KOPT-K1 (cell line): ENCODE data around the gene COBLL1.
"Not testable (repeated sequence)": the region's sequence is repeated elsewhere in the genome, so short reads cannot be mapped to it uniquely, and the experiment has no call there.

Experiments
- H3K27ac ChIP-seq: fragments of 200-600 bp; sonication (generic); 2 replicates; pipeline ENCODE4 v1.5.1; 2016; ENCODE audit warnings: antibody characterized with exemption, mild to moderate bottlenecking, low read depth, low read length; ENCODE audit not compliant: poor library complexity, severe bottlenecking
- H3K36me3 ChIP-seq: fragments of 200-600 bp; sonication (generic); 2 replicates; pipeline ENCODE4 v1.5.1; 2017; ENCODE audit warnings: antibody characterized with exemption, mild to moderate bottlenecking, low read length, moderate library complexity; ENCODE audit not compliant: insufficient read depth
- H3K9me3 ChIP-seq: fragments of 200-600 bp; sonication (generic); 2 replicates; pipeline ENCODE4 v1.5.1; 2017; ENCODE audit warnings: antibody characterized with exemption, low read length, mild to moderate bottlenecking; ENCODE audit not compliant: insufficient read depth, poor library complexity, severe bottlenecking

COBLL1 gene

DNA sequence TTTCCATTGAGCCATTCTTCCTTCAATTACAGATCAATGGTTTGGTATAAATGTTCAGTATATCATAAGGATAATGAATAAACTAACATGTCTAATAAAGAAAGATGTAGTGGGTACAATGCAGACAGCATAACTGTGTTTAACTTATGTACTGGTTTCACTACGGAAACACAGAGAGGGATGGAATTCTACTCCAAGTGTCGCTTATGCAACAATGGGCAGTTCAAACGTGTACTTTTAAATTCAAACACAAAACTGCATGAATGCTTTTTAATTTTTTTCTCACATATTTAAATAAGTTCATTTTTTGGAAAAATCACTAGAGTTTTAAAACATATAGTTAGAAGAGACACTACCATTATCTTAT, 74.7 kb downstream of the COBLL1 start:
- H3K36me3 ChIP-seq = no peaks in the 10 kb centered on the region
- no peaks in the 10 kb centered on the region for H3K9me3 ChIP-seq
- H3K27ac ChIP-seq = no peak overlapping the region

DNA sequence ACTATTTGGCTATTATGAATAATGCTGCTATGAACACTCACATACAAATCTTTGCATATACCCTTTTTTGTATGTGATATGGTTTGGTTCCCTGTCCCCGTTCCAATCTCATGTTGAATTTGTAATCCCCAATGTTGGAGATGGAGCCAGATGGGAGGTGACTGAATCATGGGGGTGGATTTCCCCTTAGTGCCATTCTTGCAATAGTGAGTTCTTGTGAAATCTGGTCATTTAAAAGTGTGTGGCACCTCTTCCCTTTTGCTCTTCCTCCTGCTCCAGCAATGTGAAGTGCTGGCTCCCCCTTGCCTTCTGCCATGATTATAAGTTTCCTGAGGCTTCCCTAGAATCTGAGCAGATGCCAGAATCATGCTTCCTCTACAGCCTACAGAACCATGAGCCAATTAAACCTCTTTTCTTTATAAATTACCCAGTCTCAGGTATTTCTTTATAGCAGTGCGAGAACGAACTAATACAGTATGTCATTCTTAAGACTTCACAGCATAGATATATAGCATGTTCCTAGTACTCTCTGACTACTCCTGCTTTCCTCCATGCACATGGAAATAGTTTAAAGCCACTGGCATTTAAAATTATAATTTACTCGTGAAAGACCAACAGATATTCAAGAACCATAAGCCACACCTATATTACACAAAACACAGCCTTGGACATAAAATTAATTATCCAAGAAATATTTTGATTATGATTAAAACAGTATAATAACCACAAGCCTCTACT, 75.2 kb downstream of the COBLL1 start:
- Histone ChIP-seq H3K9me3 (no peaks in the 10 kb centered on the region), H3K27ac (no peak overlapping the region)

DNA sequence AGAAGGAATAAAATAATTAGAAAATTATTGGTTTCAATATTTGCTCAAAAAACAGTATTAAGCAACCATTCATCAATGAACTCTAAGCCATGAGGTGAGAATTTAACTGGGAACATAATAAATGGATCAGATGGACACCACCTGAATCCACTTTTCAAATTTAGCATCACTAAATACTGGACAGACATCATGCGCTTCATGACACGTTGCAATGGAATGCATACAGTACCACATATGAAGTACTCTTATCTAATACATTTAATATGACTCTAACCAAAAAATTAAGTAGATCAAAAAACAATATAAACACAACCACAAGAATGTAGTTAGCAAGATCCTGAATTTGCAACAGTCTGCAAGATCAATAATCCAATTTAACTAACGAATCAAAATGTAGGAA, 76.6 kb downstream of the COBLL1 start:
- H3K27ac ChIP-seq = no peak overlapping the region
- H3K9me3 ChIP-seq = no peaks in the 10 kb centered on the region
- no peaks in the 10 kb centered on the region for H3K36me3 ChIP-seq

More for the DNA sequence above, 75.2 kb downstream of the COBLL1 start:
- H3K36me3 ChIP-seq = no peaks in the 10 kb centered on the region

DNA sequence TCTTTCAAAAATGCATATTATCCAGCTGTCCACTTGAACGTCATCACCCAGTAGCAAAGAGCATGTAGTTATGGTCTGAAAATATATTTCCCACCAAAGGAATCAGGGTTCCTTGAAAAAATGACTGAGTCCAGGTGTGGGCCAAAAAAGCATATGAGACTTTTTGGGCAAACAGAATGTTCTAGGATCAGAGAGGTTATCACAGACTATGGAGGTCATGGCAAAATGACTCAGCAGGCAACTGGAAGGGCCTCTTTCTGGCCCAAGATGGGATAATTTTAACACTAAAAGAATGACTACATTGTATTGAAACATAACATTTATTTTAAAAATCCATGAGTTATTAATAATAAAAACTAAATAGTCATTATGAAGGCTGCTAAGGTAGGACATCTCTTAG, 77.1 kb downstream of the COBLL1 start:
- no peak overlapping the region for H3K27ac ChIP-seq
- H3K36me3 ChIP-seq = no peaks in the 10 kb centered on the region
- H3K9me3 ChIP-seq = no peaks in the 10 kb centered on the region

DNA sequence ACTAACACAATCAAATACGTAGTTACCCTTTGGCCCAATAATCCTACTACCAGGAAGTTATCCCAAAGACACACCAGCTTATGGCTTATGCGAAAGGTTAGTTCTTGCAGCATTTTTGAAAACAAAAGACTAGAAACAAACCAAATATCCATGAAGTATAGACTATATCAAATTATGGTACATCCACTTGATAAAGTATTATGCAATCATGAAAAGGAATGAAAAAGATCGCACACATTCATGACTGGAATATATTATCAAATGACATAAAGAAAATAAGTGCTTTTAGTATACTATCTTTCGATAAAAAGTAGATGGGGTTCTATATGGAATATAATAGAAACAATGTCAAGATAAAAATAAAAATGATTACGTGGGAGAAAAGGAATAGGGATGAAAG, 78.2 kb downstream of the COBLL1 start:
- no peaks in the 10 kb centered on the region for H3K9me3 ChIP-seq
- no peak overlapping the region for H3K27ac ChIP-seq
- H3K36me3 ChIP-seq = no peaks in the 10 kb centered on the region

DNA sequence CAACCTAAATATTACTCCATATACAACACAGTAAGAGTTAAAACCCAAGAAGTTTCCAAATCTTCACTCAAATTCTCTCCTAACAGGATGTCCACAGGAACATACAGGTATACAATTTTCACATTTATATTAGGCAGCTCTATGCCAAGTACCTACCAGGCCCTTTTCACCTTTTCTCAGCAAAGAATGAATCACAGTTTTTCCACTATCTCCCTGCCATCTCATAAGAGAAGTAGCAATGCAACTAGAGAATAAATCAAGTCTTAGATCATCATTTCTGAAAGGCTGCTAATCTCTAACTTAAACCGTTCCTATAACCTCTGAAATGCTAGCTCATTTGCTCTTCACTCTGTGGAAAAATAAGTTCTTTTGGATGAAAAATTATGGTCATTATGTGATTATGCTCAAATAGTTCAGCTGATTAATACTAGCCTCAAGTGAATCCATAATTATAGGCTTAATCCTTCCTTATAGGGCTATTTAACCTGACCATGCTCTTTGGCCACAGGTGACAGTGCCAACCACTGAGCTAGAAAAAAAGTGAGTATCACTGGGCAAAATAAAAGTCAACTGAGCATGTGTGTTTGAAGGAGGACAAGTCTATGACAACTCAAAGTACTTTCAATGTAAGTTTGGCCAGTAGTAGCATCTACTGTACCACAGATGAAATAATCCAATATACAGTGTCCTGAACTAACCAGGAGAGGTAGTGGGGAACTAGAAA, 79.7 kb downstream of the COBLL1 start:
- Histone ChIP-seq H3K36me3 (no peaks in the 10 kb centered on the region), H3K27ac (no peak overlapping the region), H3K9me3 (no peaks in the 10 kb centered on the region)

DNA sequence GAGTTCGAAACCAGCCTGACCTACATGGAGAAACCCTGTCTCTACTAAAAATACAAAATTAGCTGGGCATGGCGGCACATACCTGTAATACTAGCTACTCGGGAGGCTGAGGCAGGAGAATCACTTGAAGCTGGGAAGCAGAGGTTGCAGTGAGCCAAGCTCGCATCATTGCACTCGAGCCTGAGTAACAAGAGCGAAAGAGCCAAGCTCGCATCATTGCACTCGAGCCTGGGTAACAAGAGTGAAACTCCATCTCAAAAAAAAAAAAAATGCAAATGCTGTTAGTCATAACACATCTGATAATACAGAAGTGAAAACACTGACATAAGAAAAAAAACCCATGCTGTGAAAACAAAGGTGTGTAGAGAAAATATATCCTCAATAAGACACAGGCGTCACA, 80.4 kb downstream of the COBLL1 start:
- not testable (repeated sequence) for H3K27ac ChIP-seq, H3K9me3 ChIP-seq, H3K36me3 ChIP-seq

DNA sequence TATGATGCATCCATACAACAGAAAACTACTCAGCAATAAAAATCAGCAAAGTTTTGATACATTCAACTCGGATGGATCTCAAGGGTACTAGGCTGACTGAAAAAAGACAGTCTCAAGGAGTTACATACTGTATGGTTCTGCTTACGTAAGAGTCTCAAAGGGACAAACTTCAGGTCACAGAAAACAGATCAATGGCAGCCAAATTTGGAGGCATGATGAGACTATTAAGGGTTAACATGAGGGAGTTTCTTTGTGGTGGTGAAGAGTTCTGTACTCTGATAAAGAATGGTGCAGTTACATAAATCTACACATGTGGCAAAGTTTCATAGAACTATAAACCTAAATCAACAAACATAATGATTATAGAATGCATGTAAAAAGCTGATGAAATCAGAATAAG, 81.4 kb downstream of the COBLL1 start:
- no peaks in the 10 kb centered on the region for H3K36me3 ChIP-seq
- no peak overlapping the region for H3K27ac ChIP-seq
- H3K9me3 ChIP-seq = no peaks in the 10 kb centered on the region

DNA sequence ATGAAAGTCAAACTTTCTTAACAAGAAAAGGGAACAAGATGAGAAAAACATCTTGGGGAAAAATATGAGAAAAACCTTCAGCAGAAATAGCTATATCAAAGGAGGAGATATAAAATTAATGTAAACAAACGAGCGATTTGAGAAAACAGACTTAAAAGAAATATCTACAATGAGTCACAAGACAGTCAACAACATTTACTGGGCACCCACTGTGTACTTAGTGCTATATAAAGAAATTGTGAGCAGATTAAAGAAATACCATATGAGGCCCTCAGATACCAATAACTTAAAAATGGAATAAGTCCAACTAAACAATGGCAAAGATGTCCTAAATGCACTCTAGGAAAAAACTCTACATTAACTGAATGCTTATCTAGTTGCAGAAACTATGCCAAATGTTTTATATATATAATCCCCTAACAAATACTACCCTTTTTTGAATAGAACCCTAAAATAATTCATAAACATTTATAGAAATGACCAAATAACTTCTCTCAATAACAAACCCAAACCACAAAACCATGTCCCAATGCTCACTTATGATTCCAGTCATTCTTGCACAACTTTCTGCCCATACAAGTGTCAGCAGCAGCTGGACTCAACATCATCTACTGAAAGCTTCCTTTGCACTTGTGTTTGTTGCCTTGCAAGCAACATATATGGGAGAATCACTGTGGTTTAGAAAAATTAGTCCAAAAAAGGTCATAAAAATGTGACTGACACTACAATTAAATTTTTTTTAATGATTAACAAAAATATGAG, 83.5 kb downstream of the COBLL1 start:
- Histone ChIP-seq H3K36me3 (no peaks in the 10 kb centered on the region), H3K9me3 (no peaks in the 10 kb centered on the region), H3K27ac (no peak overlapping the region)

DNA sequence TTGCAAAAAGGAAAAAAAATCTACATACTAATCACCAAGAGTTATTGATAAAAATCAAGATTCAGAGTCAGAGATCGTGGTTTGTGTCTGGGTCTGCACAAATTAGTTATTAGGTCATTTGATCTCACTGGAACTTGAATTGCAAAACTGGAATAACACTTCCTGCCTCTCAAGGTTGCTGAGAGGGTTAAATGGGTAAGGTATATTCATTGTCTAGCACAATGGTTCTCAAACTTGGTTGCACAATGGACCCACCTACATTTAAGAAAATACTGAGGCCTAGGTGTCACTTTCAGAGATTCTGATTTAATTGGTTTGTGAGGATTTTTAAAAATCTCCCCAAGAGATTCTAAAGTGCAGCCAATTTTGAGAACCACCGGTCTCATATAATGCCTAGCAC, 84.8 kb downstream of the COBLL1 start:
- no peaks in the 10 kb centered on the region for H3K9me3 ChIP-seq
- H3K27ac ChIP-seq = no peak overlapping the region
- H3K36me3 ChIP-seq = no peaks in the 10 kb centered on the region

DNA sequence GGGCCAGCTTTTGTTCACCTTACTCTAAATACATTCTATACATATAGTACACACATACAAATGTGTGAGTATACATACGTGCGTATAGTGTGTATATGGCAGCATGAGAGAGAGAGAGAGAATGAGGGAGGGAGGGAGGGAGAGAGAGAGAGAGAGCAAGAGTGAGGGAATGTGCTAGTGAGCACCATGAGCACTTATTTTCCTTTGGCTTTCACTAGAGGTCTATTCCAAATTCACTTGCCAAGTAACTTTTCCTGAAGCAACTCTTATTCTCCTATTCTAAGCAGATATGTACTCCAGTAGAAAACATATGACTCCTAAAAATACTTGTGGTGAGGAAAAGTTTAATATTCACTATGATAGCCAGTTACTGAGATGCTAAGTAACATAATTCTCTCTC, 85.7 kb downstream of the COBLL1 start:
- no peaks in the 10 kb centered on the region for H3K9me3 ChIP-seq
- no peaks in the 10 kb centered on the region for H3K36me3 ChIP-seq
- H3K27ac ChIP-seq = no peak overlapping the region

DNA sequence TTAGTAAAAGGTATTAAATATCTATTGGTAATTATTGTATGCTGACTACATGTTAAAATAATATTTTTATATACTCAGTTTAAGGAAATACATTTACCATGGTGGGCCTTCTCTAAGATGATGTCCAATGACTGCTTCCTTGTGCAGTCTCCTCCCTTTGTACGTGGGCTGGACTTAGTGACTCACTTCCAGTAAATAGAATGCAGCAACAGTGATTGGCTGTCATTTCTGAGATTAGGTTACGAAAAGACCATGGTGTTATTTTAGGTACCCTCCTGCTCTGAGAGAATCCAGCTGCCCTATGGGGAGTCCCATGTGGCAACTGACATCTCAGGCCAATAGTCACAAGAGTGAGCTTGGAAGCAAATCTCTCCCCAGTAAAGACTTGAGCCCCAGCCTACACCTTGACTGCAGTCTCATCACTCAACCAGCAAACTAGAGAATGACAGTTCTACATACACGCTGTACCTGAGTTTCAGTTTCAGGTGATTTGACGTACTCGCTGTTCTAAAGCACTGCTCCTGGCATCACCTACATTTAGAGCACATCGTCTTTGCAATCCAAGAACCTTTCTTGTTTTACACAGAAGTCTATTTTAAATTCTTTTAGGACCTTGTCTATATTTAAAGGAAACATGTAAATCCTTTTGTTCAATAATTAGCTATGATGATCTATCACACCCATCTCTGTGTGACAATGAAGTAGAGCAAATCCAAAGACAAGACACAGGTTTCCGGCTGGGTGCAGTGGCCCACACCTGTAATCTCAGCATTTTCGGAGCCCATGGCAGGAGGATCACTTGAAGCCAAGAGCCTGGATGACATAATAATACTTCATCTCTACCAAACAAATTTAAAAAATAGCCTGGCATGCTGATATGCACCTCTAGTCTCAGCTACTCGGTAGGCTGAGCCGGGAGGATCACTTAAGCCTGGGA, 87.2 kb downstream of the COBLL1 start:
- no peak overlapping the region for H3K27ac ChIP-seq
- H3K9me3 ChIP-seq = no peaks in the 10 kb centered on the region
- no peaks in the 10 kb centered on the region for H3K36me3 ChIP-seq

DNA sequence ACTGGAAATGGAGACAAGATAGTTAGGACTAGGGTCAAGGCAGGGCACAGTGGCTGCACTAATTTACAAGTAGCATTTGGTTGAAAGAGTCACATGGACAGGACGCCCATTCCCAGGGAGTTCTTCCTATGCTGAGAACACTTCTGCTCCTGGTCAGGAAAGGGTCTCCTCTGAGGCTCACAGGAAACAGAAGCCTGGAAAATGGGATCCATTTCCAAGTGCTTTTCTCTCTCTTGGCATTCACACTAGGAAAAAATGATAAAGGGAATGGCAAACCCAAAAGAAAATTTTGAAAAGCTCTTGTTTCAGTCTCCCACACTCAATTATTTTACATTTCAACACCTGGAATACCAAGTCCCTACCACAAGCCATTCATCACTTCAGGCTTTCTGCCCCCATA, 88.7 kb downstream of the COBLL1 start:
- no peaks in the 10 kb centered on the region for H3K36me3 ChIP-seq
- H3K27ac ChIP-seq = no peak overlapping the region
- no peaks in the 10 kb centered on the region for H3K9me3 ChIP-seq

DNA sequence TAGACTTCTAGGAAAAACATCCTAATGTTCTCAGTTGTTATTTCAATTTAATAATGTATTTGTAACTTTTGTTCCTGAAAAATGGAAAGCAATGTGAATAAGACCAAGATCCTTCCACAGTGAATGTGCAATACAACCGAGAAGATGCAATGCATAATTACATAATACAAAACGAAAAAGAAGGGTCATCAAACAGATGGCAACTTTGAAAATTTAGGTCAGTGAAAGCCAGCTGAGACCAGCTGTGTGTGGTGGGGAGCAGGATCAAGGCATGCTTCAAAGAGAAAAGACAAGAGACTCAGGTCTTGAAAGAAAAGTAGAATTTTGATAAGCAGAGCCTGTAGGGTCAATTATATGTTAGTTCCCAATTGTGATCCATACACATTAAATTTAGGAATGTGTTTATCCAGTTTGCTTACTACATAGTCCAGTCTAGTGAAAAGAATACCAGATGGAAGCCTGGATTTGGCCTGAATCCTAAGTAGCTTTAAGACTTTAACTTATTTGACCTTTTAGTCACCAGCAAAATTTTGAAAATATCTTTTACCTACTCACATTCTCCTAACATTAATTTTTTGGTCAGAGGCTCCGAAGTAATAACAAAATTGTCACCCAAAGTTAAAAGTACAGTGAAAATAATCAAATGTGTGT, 93.7 kb downstream of the COBLL1 start:
- H3K9me3 ChIP-seq = no peaks in the 10 kb centered on the region
- H3K36me3 ChIP-seq = no peaks in the 10 kb centered on the region
- no peak overlapping the region for H3K27ac ChIP-seq
